A549 (cell line): ENCODE results near the gene FZD1.

ENCODE experiments used
- BHLHE40 ChIP-seq: IDR thresholded peaks from 2 replicates; pipeline ENCODE4 v1.6.1; 2012; ENCODE audit warnings: low read depth, low read length, inconsistent platforms
- CEBPB ChIP-seq, 2 experiments: fragments of >200 bp in 1 of 2; sonication (Bioruptor Twin) in 1 of 2; formaldehyde crosslinking in 1 of 2; IDR thresholded peaks; 2 replicates each; pipeline ENCODE4 v1.6.1; 2012 to 2016
- CHD2 ChIP-seq: fragments of 150-350 bp; IDR thresholded peaks from 2 replicates; pipeline ENCODE4 v1.6.1; 2014; ENCODE audit warnings: low read length; ENCODE audit not compliant: partially characterized antibody
- EP300 ChIP-seq, 2 experiments: fragments of >200 bp; sonication (Bioruptor Twin); formaldehyde crosslinking; IDR thresholded peaks; 2 replicates in 1 of 2; 3 replicates in 1 of 2; pipeline ENCODE4 v1.6.1; 2016 to 2017
- FOSL2 ChIP-seq, 2 experiments: fragments of 450-650 bp in 1 of 2; fragments of >200 bp in 1 of 2; sonication (Bioruptor Twin) in 1 of 2; formaldehyde crosslinking; IDR thresholded peaks; 2 replicates each; pipeline versions ENCODE4 v1.5.0 to v1.6.1; 2016 to 2020; ENCODE audit warnings: mild to moderate bottlenecking in 1 of 2, moderate library complexity in 1 of 2
- HOXA7 ChIP-seq: fragments of 250-450 bp; sonication (Bioruptor Pico); IDR thresholded peaks from 2 replicates; pipeline ENCODE4 v1.5.0; 2020; ENCODE audit warnings: mild to moderate bottlenecking, moderate library complexity
- MAFK ChIP-seq: fragments of 450-650 bp; IDR thresholded peaks from 2 replicates; pipeline ENCODE4 v1.6.1; 2014; ENCODE audit not compliant: partially characterized antibody
- POLR2A ChIP-seq: IDR thresholded peaks from 2 replicates; pipeline ENCODE4 v1.6.1; 2012; ENCODE audit warnings: mild to moderate bottlenecking, low read length
- RAD21 ChIP-seq, 2 experiments: fragments of >200 bp in 1 of 2; sonication (Bioruptor Twin) in 1 of 2; formaldehyde crosslinking in 1 of 2; IDR thresholded peaks in 1 of 2; conservative IDR thresholded peaks in 1 of 2; 2 replicates in 1 of 2; 3 replicates in 1 of 2; pipeline ENCODE4 v1.6.1; 2012 to 2018; ENCODE audit warnings: inconsistent platforms in 1 of 2
- SMC3 ChIP-seq: fragments of >200 bp; sonication (Bioruptor Twin); formaldehyde crosslinking; IDR thresholded peaks from 3 replicates; pipeline ENCODE4 v1.6.1; 2018; ENCODE audit warnings: inconsistent platforms
- TP53 ChIP-seq: fragments of 250-450 bp; sonication (Bioruptor Pico); IDR thresholded peaks from 2 replicates; pipeline ENCODE4 v1.5.0; 2021; ENCODE audit warnings: mild to moderate bottlenecking, moderate library complexity
- TF ChIP-seq, protein P1 (sequence below): fragments of >200 bp; sonication (Bioruptor Twin); formaldehyde crosslinking; IDR thresholded peaks from 3 replicates; pipeline ENCODE4 v1.5.1; 2016

DNA sequence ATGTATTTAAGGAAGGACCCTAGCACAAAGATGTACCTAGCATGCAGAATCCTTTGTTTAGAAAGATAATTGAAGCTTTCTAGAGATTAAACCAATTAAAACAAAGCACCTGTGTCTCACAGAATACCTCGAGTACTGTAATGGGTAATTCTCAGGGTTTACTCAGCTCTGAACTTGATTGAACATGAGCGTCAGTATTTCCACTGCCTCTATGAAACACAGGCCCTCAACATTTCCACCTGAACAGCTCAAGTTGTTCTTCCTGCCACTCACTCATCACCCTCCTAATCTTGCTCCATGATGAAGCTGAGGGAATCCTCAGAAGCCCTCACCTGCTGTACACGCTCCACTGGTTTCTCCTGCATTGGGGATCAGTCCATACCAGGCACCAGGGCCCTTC lies 33.7 kb upstream of the FZD1 start:
- TF ChIP-seq, protein P1, sequence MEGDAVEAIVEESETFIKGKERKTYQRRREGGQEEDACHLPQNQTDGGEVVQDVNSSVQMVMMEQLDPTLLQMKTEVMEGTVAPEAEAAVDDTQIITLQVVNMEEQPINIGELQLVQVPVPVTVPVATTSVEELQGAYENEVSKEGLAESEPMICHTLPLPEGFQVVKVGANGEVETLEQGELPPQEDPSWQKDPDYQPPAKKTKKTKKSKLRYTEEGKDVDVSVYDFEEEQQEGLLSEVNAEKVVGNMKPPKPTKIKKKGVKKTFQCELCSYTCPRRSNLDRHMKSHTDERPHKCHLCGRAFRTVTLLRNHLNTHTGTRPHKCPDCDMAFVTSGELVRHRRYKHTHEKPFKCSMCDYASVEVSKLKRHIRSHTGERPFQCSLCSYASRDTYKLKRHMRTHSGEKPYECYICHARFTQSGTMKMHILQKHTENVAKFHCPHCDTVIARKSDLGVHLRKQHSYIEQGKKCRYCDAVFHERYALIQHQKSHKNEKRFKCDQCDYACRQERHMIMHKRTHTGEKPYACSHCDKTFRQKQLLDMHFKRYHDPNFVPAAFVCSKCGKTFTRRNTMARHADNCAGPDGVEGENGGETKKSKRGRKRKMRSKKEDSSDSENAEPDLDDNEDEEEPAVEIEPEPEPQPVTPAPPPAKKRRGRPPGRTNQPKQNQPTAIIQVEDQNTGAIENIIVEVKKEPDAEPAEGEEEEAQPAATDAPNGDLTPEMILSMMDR: no peak
- TF ChIP-seq MAFK (no peak), TP53 (CRISPR knock-in tag) (no peak), EP300 (IDR thresholded peaks at IDR 0.05) (no peak), CEBPB (IDR thresholded peaks at IDR 0.05) (no peak), RAD21 (conservative IDR thresholded peaks at IDR 0.05 in 1 of 2, IDR thresholded peaks at IDR 0.05 in 1 of 2) (no peak), CHD2 (no peak), POLR2A (no peak), BHLHE40 (no peak), SMC3 (no peak), FOSL2 (IDR thresholded peaks at IDR 0.05) (no peak), FOSL2 (CRISPR knock-in tag; IDR thresholded peaks at IDR 0.05) (no peak), HOXA7 (no peak)
